HG02852 (cell line): ENCODE data around the gene PFKFB4.
"Not testable (repeated sequence)": the region's sequence is repeated elsewhere in the genome, so short reads cannot be mapped to it uniquely, and the experiment has no call there.

Experiments
- ATAC-seq: cut with Tn5 transposase; IDR thresholded peaks from one replicate; pipeline ENCODE4 v1.9.1; 2021; ENCODE audit warnings: mild to moderate bottlenecking, moderate library complexity; ENCODE audit not compliant: unreplicated experiment

Gene PFKFB4

DNA sequence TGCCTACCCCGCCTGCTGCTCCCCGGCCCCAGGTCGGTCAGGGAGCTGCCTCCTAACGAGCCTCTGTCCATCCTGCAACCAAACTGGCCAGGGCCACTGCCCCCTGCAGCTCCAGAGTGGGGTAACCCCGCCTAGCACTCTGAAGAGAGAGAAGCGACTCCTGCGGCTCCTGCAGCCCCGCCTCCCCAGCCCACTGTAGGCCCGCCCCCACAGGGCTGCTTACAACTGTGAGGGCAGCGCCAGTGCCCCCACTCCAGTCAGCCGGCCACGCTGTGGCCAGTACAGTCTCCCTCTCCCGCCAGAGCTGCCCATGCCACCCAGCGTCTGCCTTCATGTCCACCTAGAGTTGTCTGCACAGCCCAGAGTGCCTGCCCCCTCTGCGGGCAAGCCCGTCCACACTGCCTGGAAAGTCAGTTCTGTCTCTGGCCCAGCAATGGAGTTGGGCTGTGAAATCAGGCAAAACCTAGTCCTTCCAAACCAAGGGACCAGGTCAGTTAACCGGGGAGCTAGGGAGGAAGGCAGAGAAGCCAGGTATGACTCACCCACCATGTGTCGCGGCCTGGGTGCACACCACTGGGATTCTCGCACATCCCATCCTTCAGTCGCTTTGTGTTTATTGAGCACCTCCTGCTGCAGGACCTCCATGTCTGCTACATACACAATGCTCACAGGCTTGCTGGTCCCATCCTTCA, 4.6 kb upstream of the PFKFB4 start:
- no peak for ATAC-seq

DNA sequence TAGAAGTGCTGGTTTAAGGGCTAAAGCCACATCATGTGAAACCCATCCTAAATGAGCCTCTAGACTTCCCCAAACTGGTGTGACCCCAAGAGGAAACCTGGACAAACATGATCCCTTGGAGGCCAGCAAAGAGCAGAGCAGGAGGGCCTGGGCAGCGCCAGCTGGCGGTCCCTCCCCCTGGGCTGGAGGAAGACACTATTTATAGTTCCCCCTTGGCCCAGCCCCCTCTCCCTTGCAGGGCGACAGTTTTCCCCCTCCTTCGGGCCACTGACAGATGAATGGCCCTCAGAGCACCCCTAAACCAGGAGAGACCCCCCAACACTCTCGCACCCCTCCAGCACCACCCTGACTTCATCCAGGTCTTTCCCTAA, 4.0 kb upstream of the PFKFB4 start:
- ATAC-seq, result no peak

- ATAC-seq, result no peak
These were observed 2.0 kb upstream of the PFKFB4 start for GRCh38 chr3:48558493-48559134.

- ATAC-seq, result no peak
These were observed 431 bp downstream of the PFKFB4 start for GRCh38 chr3:48555949-48556795.

DNA sequence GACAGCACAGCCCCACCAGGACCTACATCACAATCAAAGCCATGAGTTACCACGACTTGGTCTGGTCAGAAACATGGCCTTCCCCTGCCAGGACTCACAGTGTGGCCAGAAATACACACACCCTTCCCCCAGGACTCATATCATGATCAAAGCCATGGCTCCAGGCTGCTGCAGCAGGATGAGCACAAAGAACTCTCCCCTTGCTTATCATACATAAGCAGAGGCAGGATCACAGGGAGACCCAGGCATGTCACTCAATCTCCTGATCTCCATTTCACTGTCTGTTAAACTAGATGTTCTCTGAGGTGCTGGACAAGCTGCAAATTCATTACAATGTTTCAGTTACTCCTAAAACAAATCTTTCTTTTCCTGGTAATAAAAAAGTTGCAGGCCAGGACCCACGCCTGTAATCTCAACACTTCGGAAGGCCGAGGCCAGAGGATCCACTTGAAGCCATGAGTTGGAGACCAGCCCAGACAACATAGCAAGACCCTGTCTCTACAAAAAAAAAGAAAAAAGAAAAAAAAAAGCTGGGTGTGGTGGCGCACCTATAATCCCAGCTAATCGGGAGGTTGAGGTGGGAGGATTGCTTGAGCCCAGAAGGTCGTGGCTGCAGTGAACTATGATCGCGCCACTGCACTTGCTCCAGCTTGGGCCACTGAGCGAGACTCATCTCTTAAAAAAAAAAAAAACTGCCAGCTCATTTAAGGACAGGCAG, 1.2 kb downstream of the PFKFB4 start:
- no peak for ATAC-seq

DNA sequence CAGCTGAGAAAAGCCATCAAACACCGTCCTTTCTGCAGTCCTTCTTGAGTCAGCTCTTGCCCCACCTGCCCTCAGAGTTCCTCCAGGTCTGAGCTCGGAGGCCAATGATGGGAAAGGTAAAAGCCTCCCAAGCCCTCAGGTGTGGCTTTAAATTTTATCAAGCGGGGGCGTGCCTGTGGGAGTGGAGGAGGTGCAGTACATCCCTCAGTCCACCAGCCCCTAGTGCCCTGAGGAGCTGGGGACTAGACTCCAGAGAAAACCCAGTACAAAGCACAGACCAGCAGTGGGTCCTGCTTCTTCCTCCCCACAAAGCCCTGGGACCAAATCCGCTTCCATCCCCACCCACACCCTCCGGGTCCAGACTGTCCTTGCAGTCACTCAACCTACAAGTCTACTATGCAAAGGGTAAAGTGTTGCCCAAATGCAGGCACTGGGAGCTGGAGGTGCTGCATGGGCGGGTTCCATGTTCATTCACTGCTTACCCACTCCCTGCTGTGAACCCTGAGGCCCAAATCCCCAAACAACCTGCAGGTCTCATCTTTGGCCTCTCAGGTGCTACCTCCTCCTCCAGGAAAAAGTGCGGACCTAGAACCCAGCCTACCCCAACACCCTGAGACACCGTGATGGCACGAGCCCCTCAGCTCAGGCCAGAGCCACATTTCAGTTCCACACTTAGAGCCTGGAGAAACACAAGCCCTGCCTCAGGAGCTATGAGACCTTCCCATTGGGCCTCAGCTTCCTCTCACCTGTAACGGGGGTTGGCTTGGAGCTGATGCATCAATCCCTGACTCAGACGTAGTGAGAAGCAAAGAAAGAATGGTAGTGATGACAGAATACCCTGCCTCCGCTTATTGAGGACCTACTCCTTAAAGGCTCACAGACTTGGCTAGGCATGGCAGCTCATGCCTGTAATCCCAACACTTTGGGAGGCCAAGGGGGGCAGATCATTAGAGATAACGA, 2.4 kb downstream of the PFKFB4 start:
- no peak for ATAC-seq

- no peak for ATAC-seq
These were observed 3.2 kb downstream of the PFKFB4 start for GRCh38 chr3:48553361-48553760.

DNA sequence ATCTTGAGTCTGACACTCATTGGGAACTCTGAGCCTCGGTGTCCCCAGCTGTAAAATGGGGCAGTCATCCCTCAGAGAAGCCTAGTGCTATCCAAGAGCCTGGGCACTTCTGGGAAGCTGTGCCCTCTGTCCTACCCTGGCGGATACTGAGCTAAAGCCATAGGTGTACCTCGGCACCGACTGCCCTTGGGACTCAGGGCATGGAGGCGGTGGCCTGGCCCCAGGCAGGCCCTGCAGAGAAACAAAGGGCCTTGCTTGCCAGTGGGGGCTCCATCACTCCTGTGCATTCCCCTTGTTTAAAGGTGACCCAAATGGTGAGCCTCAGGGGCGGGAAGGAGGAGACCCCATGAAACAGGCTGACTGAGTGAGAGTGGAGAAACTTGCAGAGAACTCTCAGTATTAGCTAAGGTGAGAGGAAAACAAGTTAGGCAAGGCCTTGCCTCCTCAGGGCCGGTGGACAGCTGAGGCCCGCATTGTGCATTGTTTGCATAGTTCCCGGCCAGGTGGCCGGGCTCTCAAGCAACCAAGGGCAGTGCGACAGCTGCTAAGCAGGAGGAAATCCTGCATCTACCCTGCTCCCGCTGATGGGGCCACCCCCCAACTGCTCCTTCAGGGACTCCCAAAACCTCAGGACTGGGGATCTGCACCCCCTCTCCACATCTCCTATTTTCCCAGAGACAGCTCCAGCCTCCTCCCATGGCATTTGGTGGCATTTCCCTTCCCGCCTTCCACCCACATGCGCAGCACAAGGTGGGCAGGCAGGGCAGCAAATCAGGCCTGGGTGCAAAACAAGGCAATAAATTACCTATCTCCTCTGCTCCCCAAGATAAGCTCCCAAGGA, 4.3 kb downstream of the PFKFB4 start:
- no peak for ATAC-seq

GRCh38 chr3:48551651-48552050, 5.0 kb downstream of the PFKFB4 start:
- ATAC-seq, result not testable (repeated sequence)

DNA sequence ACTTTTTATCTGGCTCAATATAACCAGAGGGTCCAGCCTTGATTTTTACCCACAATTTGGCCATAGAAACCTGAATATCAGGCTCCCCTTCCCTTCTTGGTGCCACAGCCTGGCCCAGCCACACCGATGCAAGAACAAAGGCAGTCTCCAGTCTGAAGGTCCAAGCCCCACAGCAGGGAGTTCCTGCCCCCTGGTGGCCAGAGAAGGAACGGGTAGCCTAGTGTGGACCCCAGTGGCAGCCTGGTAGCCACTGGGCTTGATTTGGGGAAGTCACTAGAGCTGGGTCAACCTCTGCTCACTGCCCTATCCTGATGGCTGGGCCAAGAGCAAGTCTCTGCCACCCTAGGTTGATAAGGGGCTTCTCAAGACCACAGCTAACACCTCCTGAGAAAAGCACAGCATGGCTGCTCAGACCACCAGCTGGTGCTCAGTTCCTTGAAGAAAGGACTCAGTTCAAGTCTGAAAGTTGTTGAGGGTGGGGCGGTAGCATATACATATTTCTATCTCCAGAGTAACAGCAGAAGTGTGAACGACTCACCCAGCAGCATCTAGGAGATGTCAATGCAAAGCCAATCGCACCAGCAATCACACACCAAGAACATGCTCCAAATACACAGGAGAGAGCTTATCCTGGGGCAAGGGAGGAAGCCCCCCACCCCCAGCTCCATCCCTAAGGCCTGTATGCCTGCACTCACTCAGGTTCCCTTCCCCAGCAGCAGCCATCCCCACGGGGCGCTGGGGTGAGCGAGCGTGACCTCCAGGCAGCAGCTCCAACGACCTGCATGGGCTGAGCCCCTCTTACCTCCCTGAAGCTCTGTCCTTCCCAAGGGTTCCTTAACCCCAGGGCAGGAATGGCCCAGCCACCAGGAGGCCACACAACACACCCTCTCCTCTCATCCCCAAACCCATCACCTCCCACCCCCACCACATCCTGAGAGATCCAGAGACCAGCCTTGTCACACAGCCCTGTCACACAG, 7.6 kb downstream of the PFKFB4 start:
- peak; percentile 69 for ATAC-seq

- no peak for ATAC-seq
These were observed 8.5 kb downstream of the PFKFB4 start for GRCh38 chr3:48548126-48548525.

DNA sequence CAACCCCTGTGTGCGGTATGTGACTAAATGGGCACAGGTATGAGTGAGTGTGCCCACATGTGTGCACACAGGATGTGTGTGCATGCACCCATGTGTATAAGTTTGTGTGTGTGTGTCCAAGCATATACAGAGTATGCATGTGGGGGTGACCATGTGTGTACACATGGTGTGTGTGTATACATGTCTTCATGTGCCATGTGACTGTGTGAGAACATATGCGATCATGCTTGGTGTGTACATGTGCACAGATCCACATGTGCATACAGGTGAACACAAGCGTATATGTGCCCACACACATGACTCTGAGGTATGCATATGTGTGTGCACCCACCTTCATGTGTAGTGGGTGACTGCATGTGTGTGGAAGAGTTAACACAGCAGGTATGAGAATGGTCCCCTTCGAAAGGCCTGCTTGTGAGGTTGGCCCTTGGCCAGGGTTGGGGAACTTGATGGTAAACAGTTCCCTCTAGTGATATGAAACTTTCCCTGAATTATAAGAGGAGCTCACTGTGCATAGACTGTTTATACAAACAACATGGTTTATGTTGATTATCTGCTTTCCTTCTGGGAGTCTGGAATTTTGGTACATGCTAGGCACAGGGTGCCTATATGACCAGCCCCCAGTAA, 10.3 kb downstream of the PFKFB4 start:
- ATAC-seq, result no peak

DNA sequence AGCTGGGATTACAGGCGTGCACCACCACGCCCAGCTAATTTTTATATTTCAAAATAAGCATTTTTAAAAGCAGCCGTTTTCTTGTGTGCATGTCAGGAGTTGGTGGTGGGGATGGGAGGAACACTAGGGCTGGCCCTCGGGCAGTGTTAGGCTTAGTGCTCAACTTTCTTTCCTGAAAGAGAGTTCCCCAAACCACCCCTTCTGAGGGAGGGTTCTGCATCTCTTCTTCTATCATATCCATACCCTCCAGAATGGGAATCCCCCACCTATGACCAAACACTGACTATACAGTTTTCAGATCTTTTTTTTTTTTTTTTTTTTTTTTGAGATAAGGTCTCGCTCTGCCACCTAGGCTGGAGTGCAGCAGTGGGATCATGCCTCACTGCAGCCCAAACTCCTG, 12.5 kb downstream of the PFKFB4 start:
- no peak for ATAC-seq

- no peak for ATAC-seq
These were observed 13.2 kb downstream of the PFKFB4 start for GRCh38 chr3:48543271-48543866.

DNA sequence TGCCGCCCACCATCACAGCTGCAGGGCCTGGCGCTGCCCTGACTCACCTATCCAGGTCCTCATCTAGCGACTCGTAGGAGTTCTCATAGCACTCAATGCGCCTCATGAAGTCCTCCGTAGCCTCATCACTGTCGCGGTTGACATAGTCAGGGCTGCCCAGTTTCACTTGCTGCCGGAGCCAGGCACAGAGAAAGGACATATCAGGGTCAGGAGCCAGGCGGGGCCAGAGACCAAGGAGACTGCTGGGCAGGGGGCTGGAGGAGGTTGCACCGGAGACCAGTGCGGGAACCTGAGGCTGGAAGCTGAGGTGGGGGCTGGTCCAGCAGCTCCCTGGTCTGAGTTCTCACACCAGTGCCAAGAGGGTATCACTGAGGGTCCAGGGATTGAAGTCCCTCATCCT, 18.2 kb downstream of the PFKFB4 start:
- ATAC-seq, result no peak

GRCh38 chr3:48536785-48537184, 19.8 kb downstream of the PFKFB4 start:
- ATAC-seq, result no peak

DNA sequence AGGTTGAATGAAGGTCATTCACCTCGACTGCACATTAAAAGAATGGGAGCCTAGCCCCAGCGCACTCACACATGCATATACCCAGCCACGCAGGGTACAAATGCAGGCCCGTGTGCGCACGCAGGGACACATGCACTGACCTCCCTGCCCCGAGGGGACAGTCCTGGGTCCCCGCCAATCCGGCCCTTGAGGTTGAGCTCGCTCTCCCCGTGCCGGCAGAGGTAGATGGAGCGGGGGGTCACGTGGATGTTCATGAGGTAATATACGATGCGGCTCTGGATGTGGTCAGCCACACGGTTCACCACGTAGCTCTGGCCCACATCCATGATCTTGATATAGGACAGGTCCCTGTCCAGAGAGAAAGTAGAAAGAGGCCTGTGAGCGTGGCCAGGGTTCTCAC, 20.5 kb downstream of the PFKFB4 start:
- ATAC-seq, result no peak
